LHCN-M2 (cell line): ENCODE results near the gene STX3. TPM values are rescaled to one million over a fixed set of nuclear protein-coding genes. Genes with fewer than 3 reads are reported as not detected.
"Not testable (repeated sequence)": the region's sequence is repeated elsewhere in the genome, so short reads cannot be mapped to it uniquely, and the experiment has no call there.

Experiments used
- DNase-seq: peaks from one replicate; pipeline ENCODE4 v3.0.0-alpha.2; 2012; ENCODE audit warnings: low read depth
- total RNA-seq: library from RNA; depleted of rRNA; stranded (reverse); fragments of >200 nt; gene quantifications from 2 replicates; pipeline ENCODE4 v1.2.3, GENCODE V29; 2014

The STX3 gene
- total RNA-seq, 1 experiment from 2014 or later = 16.9 TPM

DNA sequence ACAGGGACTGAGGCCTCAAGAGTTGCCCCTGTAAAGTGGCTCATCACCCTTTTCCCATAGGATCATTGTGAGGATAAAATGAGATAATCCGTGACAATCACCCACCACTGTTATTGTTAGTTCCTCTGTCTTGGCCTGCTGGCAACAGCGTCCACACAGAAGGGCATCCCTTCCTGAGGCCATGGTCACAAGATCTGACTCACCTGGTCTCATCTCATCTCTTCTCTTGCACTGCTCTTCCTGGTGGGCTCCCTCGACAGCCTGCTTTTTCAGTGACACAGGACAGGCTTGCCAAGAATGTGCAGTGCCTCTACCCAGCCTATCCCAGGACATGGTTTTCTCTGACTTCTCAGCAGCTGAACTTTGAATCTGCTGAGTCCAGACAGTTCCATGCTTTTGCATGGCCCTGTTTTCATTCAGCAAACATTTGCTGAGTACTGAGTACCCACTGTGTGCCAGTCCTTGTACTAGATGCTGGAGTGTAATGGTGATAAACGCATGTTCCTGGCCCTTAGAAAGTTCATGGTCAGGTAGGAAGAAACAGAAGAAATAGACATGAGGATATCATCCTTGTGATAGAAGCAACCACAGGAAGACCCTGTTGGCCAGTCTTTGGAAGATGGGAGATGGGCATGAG, 3.3 kb downstream of the STX3 start:
- DNase-seq = no peak

DNA sequence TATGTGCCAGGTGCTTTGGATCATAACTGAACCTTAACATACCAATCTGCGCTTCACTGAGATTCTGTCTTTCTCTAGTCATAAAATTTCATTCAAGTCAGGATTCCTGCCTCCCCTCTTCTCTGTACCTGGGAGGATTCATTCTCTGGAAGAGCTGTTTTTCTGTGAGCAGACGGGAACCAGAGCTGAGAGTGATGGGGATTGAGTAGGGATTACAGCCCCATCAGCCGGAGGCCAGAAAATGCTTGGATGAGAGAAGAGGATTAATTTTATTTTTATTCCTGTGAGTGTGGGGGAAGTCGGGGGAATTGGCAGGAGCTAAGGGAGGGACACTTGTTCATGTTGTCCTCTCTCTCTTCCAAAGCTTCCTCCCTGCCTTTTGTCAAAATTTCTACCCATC, 4.7 kb downstream of the STX3 start:
- DNase-seq = no peak

DNA sequence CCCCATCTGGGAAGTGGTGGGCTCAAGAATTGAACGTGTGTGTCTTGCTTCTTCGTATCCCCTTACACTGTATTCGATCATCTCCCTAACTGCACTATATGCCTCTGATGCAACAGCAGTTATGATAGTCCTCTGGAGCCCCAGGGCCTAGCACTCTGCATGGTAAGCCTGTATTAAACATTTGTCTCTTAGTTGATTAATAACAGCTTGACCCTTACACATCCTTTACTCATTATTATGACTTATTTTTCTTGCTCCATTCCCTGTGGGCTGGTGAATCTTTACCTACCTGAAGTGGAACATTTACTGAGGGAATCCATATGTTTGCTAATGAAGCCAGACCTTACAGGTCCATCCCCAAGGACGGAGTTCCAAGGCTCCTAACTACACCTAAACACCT, 5.6 kb downstream of the STX3 start:
- no peak for DNase-seq

DNA sequence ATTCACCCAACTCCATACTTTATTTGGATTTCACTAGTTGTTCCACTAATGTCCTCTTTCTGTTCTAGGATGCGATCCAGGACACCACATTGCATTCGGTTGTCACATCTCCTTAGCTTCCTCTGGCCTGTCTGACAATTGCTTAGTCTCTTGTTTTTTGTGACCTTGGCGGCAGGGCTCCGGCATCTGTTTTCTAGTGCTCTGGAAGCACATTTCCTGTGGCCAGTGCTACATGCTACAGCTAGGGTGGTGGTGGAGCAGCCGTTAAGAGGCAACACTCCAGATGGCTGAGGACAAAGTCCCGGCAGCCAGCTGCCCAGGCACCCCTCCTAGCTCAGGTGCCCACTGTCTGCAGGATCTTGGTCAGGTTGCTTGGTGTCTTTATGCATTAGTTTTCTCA, 6.8 kb downstream of the STX3 start:
- DNase-seq = no peak

DNA sequence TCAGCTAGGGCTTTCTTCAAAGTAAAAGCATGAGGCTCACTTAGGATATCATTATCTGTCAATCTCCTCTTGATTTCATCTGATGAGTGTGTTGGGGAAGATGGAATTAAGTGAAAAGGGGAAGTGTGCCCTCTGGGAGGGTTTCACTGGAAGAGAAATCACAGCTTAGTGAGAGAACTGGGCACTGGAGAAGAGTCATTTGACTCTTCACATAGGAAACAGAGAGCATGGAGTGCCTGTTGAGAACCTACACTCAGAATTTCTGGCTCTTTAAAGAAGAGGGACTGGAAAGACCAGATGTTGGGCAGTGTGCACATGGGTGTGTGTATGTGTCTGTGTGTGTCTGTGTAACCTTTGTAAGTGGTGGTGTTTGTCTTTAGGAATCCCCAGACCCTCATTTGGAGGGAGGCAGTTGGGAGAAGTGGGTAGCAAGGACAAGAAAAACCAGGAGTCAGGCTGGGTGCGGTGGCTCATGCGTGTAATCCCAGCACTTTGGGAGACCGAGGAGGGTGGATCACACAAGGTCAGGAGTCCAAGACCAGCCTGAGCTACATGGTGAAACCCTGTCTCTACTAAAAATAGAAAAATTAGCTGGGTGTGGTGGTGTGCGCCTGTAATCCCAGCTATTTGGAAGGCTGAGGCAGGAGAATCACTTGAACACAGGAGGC, 10.0 kb downstream of the STX3 start:
- DNase-seq = no peak

DNA sequence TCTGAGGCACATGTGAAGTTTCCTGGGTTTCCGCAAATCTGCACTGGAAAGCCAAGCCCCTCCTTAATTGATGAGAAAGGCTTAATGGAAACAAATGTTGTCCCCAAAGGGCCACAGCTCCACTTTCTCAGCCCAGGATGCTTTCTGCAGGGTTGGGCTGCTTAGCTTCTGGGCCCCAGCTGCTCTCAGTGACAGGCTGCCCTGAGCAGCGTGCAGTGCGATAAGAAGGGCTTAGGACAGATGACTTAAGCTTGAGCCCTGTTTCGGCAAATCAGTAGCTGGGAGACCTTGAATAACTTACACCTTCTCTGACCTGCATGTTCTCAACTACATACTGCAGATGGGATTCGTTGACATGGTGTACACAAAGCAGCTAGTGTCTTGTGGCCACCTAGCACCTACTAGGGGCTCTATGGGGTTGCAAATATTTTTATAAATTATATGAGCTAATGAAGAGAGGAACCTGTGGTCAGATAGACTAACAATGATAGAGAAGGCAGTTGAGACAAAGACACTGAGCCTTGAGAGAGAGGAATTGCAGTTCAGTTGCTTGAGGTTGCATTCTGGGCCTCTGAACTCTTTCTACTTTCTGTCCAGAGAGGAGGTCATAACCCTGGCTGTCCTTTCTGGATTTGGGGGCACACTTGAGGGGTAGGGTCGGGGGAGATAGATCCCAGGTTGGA, 11.5 kb downstream of the STX3 start:
- DNase-seq = no peak

DNA sequence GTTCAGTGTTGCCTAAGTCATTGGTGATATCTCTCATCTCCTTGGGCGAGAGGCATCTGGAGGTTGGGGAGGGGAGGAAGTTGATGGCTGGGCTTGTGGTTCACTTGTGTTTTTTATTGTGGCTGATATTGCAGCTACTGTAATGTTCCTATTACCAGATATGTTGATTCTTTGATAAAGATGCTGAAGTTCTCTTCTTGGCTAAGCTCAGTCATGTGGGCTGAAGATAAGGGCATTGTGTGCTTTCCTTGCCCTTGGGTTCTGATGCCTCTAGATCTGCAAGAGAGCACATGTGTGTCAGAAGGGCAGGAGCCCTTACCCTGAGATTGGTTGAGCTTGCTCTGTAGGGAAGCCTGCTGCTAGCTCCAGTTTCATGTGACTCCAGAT, 12.0 kb downstream of the STX3 start:
- DNase-seq = no peak

DNA sequence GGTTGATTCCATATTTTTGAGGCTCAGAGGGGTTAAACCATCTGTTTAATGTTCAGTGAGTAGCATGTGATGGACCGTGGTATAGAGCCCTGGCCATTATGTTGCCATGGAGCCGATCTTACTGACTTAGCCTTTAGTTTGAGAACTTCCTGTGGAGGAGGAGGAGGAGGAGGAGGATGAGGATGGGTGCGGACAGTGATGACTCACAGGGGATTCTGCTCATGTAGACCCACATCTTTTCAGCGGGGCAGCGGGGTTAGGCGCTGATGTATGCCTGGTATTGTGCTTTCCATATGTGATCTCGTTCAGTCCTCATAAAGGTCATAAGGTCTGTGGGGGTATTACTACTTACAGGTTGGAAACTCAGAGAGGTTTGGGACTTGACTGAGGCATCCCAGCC, 13.9 kb downstream of the STX3 start:
- DNase-seq = no peak

DNA sequence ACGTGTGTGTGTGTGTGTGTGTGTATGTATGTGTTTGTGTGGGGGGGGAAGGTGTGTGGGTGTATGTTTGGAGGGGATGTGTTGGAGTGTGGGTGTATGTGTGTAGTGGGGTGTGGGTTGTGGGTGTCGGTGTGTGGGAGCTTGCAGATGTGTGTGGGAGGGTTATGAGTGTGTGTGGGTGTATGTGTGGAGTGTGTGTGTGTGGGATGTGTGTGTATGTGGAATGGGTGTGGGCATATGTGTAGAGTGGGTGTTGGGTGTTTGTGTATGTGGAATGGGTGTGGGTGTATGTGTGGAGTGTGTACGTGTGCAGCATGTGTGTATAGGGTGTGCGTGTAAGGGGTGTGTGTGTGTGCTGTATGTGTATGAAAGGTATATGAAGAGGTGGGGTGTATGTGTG, 14.7 kb downstream of the STX3 start:
- DNase-seq = no peak

DNA sequence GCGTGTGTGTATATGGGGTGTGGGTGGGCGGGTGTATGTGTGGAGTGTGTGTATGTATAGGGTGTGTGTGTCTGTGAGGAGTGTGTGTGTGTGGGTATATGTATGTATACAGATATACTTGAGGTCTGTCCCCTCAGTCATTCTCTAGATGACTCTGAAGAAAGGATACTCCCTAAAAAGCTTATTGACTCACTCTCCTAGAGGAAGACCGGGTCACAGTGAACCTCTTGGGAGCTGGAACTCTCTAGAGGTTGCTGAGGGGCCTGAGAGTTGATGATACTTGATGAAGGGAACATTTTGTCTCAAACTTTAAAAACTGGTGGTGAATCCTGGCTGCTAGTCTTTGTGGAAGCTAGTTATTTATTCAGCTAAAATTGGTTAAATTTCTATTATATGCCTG, 15.1 kb downstream of the STX3 start:
- peak; percentile 15 for DNase-seq

DNA sequence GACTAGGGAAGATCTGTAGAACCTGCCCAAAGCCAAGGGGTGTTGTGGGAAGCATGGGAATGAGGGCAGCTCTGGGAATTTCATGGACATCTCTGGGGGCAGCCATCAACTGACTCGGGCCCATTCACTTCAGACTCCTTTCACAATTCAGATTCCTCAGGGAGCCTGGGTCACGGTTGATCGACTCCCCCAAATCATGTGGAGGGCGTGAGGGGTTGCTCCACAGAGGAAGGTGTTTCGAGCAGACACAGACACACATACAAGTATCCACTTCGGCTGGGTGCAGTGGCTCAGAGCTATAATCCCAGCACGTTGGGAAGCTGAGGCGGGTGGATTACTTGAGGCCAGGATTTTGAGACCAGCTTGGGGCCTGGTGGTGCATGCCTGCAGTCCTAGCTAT, 15.7 kb downstream of the STX3 start:
- DNase-seq = no peak

DNA sequence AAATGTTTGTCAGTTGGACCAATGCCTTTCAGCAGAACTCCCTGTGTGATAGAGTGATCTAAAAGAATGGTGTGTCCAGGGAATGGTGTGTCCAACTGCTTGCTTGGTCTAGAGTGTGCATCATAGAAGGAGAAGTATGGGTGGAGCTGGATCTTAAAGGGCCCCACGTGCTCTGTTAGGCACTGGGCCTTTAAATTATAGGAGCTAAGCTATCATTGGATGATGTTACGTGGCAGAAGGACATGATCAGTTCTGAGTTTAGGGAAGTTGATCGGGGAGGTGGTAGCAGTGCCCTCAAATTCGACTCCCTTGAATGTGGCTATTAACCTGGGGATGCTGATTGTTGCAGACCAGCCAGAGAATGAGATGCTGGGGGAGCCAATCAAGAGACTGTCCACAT, 16.4 kb downstream of the STX3 start:
- no peak for DNase-seq

DNA sequence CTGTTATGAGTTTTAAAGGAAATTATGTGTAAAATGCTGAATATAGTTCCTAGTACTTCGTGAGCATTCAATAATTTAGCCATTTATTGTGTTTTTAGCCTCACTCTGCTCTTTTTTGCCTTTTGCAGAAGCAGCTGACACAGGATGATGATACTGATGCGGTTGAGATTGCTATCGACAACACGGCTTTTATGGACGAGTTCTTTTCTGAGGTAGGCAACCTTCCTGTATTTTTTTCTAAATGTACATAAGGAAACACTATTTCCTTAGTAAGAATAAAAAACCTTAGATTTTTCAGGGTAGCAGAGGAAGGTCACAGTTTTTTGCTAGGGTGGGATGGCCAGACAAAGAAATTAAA, 17.9 kb downstream of the STX3 start:
- no peak for DNase-seq

DNA sequence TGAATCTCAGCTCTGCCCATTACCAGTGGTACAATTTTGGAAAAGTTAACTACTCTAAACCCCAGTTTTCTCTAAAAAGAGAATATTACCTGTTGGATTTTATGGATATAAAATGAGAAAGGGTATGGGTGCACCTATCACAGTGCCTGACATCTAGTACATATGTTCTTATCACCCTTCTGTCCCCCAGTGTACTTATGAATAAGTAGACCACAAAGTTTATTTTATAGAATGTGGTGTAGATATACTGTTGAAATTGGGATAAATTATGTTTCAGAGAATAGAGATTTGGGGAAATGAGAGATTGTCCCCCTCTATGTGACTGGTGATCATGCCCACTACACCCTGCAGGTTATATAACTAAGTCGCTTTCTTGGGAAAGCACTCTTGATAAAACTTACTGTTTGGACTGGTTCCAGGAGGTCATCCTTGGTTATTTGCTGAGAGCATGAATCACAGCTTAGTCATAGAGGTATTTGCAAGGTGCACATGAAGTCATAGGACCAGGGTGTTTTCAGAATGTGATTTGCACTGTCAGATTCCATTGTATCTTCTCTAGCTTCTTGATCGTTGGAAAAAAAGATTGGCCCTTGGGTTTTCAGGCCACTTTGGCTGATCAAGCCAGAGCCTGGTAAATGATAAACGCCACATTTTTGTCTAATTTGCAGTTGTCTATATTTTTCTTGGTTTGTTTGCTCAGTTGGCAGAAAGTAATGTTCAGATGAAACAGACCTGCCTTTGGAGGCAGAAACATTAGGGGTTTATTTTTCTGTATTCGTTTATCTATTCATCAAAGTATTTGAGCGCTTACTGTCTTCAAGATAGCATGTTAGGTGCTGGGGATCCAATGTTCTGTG, 21.3 kb downstream of the STX3 start:
- peak; percentile 33 for DNase-seq

DNA sequence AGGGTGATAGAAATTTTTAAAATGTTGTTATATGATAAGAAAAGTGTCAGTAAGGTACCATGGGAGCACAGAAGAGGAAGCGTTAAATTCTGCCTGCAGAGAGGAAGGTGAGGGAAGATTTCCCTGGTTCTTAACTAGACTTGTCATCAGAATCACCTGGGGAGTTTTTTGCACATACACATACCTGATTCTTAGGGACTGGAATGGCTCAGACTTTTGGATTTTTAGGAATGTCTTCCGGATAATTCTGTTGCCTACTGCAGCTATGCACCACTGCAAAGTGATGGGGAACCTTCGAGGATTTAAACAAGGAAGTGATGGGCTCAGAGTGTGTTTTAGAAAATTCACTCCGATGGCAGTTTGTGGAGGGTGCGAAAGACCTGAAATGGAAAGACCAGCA, 21.9 kb downstream of the STX3 start:
- no peak for DNase-seq

DNA sequence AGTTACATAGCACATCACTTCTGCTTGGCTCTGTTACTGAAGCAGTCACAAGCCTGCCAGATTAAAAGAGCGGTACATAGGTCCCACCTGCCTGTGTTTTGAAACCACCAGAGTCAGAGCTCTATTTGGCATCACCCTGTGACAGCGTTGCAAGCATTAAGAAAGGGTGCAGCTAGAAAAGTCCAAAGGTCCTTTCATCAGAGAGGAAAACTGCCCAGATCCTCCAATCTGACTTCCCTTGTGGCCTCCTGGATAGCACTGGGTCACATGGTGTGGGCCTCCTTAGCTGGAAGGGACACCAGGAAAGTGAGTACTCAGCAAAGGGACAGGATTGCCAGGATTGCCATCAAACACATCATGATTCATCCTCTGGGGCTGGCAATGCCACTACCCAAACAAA, 22.9 kb downstream of the STX3 start:
- no peak for DNase-seq

DNA sequence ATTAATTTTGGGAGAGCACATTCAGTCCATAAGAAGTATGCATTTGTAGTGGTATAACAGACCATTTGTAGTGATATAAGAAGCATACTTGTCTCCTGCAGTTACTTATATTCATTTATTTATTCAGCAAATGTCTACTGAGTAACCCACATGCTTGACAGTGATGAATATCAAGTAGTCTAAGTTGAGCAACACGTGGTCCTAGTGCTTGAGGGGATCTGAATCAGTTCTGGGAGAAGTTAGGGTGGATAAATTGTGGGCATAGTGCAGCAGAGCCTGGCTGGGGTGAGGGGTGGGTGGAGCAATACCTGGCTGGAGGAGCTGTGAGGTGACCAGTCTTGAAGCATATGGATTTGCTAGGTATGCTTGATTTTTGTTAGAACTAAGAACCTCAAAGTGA, 24.3 kb downstream of the STX3 start:
- no peak for DNase-seq

DNA sequence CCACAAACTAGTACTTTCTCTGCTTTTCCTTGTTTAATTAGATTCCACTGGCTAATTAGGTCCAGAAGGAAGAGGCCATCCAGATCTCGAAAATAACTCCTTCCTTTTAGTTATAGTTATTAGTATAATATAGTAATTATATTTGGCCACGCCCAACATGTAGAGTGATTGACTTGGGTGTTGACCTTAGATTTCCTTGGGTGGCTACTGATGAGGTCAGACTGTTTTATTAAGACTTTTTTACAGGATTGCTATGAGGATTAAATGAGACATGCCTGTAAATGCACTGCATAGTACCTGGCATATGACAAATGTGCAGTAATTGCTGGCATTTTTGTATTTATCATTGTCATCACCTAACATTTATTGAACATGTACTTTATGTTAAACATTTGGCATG, 26.9 kb downstream of the STX3 start:
- DNase-seq = no peak

DNA sequence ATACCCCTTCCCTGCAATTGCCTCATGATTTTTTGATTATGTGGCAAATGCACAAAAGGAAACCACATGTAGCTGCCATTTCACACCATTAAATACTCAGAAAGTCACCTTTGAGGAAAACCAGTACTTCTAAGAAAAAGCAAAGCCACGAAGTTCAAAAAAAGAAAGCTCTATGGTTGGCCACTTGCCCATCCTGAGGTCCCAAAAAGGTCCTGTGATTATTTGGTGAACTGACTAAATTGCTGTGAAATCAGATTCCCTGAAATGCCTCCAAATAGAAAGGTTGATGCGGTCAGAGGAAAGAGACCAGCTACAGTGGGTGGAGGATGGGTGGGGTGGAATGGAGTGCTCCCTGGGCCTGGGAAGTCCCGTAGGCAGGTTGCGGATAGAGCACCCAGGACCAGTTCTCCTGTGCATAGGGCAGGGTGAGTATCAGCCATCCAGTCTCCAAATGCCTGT, 28.5 kb downstream of the STX3 start:
- no peak for DNase-seq

DNA sequence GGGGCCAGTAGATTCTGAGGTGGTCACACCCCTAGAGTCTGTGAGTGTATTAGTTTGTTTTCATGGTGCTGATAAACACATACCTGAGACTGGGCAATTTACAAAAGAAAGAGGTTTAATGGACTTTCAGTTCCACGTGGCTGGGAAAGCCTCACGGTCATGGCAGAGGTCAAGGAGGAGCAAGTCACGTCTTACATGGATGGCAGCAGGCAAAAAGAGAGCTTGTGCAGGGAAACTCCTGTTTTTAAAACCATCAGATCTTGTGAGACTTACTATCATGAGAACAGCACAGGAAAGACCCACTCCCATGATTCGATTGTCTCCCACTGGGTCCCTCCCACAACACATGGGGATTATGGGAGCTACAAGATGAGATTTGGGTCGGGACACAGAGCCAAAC, 29.3 kb downstream of the STX3 start:
- not testable (repeated sequence) for DNase-seq

DNA sequence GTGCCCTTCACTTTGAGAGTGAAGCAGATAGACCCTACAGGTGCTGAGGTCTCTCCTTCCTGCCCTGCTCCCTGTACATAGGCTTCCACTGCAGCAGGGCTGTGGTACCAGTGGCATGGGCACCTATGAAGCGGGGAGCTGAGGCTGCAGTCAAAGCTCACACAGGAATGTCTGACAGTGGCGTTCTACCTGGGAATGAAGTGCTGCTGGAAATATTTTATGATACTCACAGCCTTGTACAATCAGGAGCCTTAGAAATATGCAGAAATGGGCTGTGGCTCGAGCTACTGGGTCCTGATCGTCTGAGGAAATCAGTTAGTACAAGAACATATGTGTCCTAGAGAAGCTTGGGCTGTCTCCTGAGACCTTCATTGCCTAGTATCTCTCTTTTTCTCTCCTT, 30.6 kb downstream of the STX3 start:
- no peak for DNase-seq

DNA sequence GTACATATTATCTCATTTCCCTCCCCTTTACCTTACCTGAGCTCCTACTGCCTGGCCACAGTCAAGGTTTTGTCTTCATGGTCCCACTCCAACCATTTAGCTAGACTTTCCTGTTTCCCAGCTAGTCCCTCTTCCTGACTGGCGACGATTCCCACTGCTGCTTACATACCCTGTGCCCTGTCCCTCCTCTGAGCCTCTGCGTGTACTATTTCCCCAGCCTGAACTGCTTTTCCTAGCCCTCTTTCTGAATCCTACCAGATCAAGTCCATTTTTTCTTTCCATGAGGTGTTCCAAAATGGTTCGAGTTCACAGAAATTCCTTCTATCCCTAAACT, 32.0 kb downstream of the STX3 start:
- no peak for DNase-seq
